GM18858 (cell line): Measurements from ENCODE around the gene SCART1.
"Not testable (repeated sequence)": the region's sequence is repeated elsewhere in the genome, so short reads cannot be mapped to it uniquely, and the experiment has no call there.

Experiments
- ATAC-seq: cut with Tn5 transposase; IDR thresholded peaks from one replicate; pipeline ENCODE4 v1.9.1; 2021; ENCODE audit not compliant: unreplicated experiment

The SCART1 gene

GRCh38 chr10:133471300-133472109 is 17.8 kb downstream of the SCART1 start:
- ATAC-seq, result no peak

GRCh38 chr10:133473270-133473669 is 19.5 kb downstream of the SCART1 start:
- no peak for ATAC-seq

DNA sequence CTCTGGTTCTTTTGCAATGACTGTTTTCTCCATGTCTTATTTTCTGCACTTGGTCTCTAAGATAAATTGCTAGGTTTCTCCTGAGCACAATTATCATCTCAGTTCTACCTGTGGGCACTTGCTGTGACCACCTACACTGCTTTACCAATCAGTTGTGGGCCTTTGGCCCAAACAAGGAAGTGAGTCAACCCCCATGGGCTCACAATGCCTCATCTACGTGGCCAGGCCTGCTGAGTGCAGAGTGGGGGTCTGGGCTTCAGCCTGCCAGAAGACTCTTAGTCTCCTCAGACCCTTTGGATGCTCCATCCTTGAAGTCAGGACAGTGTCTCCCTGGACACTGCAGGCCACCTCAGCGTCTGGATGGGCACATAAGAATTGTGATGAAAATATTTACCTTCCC is 20.3 kb downstream of the SCART1 start:
- ATAC-seq, result no peak

DNA sequence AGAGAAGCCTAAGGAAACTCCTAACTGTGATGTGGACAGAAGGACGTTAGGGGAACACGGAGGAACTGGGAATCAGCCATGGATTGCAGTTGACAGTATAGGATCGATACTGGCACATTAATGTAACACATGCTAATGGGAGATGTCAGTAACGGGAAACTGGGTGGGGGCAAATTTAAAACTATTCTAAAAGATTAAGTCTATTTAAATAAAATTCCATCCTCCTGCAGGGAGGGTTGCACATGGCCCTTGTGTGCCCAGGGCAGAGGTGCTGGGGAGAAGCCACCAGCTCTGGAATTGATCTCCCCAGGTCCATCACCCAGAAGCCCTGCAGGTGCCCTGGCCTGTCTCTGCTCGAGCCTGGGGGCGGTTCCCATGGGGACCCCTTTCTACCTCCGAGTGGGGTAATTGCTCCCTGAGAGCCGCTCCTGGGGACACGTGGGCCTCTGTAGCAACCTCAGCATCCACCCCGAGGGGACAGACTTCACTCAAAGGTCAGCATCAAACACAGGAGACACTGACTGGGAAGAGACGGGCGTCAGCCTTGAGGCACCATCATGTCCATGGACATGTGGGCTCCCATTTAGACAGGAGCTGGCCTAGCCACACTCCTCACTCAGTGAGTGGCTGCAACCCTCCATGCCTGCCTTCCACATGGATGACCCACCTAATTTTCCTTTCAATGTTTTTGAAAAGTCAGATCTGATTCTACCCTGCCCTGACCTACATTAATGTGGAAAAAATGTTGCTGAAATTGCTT is 21.1 kb downstream of the SCART1 start:
- ATAC-seq, result no peak

- no peak for ATAC-seq
Observed at GRCh38 chr10:133475425-133475734, 21.6 kb downstream of the SCART1 start.

- no peak for ATAC-seq
Observed at GRCh38 chr10:133475821-133476640, 22.3 kb downstream of the SCART1 start.

DNA sequence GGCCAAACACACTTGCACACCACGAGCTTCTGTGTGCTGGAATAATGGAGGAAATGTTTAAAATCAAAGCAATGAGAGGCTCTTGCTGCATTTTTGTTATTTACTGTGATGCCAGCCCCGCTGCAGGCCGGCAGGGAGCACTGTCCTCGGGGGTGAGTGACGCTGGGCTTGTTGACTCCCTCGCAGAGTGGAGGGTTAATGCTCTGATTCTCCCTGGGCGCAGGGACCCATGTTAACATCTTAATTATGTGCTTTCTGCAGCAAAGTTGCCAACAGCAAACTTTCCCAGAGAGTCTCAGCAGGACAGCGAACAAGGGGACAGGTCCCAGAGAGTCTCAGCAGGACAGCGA is 22.9 kb downstream of the SCART1 start:
- ATAC-seq, result no peak

DNA sequence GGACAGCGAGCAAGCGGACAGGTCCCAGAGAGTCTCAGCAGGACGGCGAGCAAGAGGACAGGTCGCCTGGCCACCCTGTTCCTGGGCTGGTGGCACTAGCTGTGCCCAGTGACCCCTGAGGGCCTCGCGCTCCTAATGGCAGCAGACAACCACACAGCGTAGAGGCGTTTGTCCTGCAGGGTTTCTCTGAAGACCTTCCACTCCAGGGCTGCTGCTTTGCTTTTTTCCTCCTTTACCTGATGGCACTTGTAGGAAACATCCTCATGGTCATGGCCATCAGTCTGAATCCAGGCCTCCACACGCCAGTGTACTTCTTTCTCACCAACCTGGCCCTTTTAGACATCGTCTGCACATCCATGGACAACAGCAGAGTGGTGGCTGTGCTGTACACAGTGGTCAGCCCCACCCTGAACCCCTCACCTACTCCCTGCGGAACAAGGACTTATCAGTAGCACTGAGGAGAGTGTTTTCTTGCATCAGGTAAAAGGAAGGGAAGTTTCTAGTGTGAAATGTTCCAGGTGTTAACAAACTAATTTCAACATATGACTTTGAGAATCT is 27.4 kb downstream of the SCART1 start:
- no peak for ATAC-seq

- ATAC-seq, result no peak
Observed at GRCh38 chr10:133481657-133482056, 27.9 kb downstream of the SCART1 start.

DNA sequence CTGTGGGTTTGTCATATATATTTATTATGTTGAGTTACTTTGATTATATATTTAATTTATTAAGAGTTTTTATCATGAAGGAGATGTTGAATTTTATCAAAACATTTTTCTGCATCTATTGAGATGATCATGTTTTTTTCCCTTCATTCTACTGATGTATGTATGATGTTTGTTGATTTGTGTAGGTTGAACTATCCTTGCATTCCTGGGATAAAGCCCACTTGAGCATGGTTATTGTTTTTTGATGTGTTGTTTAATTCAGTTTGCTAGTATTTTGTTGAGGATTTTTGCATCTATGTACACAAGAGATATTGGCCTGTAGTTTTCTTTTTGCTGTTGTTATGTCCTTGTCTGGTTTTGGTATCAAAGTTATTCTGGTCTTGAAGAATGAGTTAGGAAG is 31.1 kb downstream of the SCART1 start:
- ATAC-seq, result no peak

- no peak for ATAC-seq
Observed at GRCh38 chr10:133487085-133487484, 33.3 kb downstream of the SCART1 start.

GRCh38 chr10:133488354-133488753 is 34.6 kb downstream of the SCART1 start:
- no peak for ATAC-seq

DNA sequence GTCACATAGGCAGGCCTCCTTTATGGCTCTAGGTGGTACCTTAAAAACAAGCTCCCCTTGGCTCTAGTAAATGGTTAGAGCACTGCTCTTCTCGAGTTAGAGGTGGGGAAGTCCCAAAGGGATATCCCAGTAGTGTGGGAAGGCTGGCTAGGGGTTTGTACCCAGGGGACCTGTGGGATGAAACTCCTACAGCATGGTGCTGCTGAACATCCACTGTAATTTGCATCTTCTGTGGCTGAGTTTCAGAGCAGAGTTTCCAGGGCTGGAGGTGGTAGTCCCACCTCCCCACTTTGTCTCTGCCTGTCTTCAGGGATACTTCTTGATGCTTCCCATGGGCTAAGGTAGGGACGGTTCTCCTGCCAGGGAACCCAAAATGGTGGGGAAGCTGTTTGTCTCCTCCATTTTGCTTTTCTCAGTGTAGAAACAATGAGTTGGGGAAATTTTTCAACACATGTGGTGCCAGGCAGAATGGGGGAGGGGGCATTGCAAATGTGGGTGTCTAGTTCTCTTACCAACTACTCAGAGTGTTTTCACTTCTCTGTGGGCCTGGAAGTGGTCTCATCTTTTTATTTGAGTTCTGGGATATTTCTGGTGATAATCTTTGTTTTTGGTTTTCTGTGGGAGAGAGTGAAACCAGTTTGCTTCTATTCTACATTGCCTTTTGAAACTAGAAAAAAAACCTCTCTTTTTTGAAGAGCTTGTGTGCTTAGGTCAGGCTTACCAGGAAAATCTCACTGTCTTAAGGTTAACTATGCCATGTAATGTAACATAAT is 36.3 kb downstream of the SCART1 start:
- ATAC-seq, result no peak

- not testable (repeated sequence) for ATAC-seq
Observed at GRCh38 chr10:133493562-133493961, 39.8 kb downstream of the SCART1 start.

DNA sequence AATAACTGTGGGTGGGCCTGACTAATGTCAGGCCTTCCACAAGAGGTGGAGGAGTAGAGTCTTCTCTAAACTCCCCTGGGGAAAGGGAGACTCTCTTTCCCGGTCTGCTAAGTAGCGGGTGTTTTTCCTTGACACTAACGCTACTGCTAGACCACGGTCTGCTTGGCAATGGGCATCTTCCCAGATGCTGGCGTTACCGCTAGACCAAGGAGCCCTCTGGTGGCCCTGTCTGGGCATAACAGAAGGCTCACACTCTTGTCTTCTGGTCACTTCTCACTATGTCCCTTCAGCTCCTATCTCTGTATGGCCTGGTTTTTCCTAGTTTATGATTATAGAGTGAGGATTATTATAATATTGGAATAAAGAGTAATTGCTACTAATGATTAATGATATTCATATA is 43.6 kb downstream of the SCART1 start:
- not testable (repeated sequence) for ATAC-seq

DNA sequence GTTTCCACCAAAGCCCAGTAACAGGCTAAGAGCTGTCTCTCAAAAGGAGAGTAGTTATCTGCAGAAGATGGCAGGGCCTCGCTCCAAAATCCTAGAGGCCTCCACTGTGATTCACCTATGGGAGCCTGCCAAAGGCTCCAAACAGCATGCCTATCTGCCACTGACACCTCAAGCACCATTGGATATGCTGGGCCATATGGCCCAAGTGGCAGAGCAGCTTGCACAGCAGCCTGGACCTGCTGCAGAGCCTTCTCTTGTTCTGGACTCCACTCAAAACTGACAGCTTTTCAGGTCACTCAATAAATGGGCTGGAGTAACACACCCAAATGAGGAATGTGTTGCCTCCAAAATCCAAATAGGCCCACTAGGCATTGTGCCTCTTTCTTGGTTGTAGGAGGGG is 45.4 kb downstream of the SCART1 start:
- ATAC-seq, result not testable (repeated sequence)

DNA sequence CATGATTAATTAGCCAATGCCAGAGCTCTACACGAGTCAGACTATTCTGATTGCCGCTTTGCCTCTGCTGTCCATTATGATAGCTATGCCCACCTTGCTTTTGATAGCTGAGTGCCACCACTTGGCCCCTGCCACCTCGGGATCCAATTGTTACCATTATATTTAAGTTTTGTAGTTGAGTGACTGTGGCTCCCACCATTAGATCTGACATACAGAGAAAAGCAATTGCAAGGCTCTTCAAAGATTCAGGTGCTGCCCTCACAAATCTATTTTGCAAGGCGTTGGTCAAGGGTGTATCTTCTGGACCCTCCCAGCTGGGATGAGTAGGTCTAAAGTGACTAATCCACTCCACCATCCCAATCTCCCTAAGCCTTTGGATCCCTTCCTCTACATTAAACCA is 47.2 kb downstream of the SCART1 start:
- not testable (repeated sequence) for ATAC-seq

GRCh38 chr10:133509700-133510099 is 56.0 kb downstream of the SCART1 start:
- no peak for ATAC-seq

DNA sequence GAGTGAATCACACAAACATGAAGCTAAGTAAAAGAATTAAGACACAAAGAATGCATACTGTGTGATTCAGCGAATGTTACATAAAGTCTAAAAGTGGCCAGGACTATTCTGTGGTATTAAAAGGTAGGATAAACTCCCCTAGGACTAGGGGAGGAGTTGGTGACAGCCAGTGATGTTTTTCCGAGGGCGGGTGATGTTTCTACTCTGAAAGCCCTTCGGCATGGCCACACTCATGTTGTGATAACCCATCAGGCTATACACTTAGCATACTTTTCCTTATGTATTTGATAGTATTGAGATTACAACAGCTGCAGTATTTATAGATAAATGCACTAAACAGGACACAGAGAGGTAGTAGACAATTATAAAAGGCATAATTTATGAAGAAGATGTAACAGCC is 57.7 kb downstream of the SCART1 start:
- ATAC-seq, result no peak

- no peak for ATAC-seq
Observed at GRCh38 chr10:133511907-133512528, 58.3 kb downstream of the SCART1 start.
